GM12874 (cell line): Measurements from ENCODE around the gene PRKCE.

Experiments used
- TF ChIP-seq, protein P1 (sequence below): IDR thresholded peaks from 2 replicates; pipeline ENCODE4 v1.5.1; 2011; ENCODE audit warnings: low read depth, mild to moderate bottlenecking, control low read depth, low read length, moderate library complexity; ENCODE audit not compliant: insufficient read depth

PRKCE gene

DNA sequence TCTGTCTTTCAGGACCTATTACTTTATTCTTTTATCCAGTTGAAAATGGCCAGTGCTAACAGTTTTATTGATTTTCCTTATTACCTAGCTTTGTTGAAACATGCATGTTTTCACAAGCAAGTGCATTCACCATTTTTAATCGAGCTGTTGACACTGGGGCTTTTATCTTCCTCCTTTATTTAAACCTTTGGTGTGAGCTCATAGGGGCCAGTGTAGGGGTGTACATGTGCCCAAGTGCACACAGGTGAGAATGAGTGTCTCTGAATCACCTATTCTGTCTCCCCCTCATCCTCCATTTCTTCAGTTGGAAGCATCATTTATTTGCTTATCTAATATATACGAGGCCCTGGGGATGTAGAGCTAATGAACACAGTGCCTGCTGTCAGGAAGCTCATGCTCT, 199.1 kb downstream of the PRKCE start:
- TF ChIP-seq, protein P1, sequence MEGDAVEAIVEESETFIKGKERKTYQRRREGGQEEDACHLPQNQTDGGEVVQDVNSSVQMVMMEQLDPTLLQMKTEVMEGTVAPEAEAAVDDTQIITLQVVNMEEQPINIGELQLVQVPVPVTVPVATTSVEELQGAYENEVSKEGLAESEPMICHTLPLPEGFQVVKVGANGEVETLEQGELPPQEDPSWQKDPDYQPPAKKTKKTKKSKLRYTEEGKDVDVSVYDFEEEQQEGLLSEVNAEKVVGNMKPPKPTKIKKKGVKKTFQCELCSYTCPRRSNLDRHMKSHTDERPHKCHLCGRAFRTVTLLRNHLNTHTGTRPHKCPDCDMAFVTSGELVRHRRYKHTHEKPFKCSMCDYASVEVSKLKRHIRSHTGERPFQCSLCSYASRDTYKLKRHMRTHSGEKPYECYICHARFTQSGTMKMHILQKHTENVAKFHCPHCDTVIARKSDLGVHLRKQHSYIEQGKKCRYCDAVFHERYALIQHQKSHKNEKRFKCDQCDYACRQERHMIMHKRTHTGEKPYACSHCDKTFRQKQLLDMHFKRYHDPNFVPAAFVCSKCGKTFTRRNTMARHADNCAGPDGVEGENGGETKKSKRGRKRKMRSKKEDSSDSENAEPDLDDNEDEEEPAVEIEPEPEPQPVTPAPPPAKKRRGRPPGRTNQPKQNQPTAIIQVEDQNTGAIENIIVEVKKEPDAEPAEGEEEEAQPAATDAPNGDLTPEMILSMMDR, result no peak

DNA sequence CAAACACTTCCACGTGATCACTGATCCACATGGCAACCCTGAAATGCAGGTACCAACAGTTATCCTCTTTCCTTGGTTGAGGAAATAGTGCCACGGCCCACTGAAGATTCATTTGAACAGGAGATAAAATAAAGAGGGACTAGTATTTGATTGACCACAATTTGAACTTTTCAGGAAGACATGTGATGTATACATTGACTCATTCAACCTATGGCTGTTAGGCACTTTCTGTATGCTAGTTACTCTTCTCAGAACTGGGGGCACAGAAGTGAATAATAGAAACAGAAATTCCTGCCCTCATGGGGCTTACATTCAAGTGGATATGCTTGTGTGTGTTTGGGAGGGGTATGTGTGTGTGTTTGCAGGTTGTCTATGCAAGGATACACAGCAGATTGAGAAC, 199.6 kb downstream of the PRKCE start:
- TF ChIP-seq, protein P1, result no peak

DNA sequence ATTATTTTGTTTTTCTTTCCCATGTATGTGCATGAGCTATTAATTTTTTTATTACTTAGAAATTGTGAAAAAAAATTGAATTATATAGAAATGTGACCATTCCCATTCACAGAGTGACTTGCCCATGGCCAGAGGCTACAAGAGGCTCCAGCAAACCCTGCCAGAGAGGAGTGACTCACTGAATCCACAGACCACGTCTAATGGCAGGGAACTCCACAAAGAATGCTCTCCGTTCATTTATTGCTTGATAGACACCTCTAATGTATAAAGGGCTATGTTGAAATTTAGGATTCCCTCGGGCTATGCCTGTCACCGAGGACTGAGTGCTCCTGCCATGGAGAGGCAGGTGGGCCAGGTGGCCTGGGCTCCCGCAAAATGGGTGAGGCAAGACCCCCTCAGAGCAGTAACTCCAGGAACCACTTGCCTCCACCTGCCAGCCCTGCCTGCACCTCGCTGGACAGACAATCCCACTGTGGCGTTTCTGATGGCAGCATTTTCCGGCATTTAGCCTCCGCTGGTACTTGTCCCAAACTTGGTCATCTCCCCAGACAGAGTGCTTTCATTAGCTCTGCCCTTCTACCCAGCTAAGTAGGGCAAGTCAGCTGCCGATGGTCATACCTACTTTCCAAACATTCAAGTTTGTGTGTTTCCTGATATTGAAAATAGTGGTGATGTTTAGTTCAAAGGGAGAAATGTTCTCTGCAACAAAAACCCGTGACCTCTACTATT, 200.3 kb downstream of the PRKCE start:
- TF ChIP-seq, protein P1, result no peak

DNA sequence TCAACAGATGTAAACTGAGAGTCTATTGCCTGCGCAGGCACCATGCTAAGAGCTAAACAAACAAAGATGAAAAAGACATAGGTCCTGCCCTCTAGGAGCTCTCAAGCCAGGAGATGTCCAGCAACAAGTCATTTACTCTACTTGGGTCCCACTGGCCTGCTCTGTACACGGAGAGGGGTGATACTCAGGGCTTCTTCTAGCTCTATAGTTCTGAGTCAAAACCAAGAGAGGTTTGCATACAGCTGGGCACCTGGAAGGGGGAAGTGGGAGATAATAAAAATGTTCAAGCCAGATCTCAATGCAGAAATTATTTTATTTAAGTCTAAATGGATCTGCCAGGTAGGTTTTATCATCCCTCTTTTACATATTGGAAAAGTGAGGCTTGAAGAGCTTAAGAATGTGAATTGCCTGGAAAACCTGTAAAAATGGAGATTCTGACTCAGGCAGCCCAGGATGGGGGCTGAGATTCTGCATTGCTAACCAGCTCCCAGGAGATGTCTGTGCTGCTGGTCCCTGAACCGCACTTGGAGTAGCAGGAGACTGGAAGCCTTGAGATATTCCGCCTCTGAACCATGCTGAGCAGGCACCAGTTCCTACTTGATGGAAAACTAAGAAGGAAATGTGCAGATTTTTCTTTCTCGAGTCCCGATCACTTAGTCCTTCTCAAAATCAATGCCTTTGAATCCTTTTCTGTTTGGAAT, 201.1 kb downstream of the PRKCE start:
- TF ChIP-seq, protein P1, result no peak

DNA sequence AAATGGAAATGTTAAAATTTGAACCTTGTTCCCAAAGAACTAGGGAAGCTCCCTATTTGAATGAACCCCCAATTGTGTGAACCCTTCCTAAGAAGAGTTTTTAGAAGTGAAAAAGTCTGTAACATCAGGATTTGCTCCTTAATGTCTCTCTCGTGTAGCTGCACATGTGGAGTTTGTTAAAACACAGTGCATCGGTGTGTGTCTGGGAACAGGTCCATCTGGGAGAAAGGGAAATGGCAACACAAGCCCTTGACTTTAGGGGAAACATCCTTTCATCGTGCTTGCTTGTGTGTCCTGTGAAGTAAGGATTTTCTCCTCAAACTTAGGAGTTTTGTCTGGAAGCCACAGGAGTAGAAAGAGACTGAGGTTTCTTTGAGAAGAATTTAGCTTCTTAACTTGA, 203.9 kb downstream of the PRKCE start:
- TF ChIP-seq, protein P1, result no peak

DNA sequence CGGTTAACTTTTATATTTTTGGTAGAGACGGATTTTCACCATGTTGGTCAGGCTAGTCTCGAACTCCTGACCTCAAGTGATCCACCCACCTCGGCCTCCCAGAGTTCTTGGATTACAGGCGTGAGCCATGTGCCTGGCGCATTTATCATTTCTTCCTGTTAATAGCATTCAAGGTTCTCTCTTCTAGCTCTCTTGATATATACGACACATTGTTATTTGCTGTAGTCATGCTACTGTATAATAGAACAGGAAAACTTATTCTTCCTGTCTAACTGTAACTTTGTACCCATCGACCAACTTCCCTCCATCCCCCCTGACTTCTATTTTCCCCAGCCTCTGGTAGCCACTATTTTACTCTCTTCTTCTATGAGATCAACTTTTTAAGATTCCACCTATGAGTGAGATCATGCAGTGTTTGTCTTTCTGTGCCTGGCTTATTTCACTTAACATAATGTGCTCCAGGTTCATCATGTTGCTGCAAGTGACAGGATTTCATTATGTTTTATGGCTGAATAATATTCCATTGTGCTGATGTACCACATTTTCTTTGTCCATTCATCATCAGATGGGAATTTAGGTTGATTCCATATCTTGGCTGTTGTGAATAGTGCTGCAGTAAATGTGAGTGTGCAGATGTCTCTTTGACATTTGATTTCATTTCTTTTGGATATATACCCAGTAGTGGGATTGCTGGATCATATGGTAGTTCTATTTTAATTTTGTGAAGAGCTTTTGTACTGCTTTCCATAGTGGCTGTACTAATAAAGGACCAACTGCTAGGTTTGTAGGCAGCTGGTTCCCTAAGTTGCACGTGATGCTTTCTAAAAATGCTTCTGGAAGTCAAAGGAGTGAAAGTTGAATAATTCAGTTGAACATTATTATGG, 205.2 kb downstream of the PRKCE start:
- TF ChIP-seq, protein P1, result no peak

DNA sequence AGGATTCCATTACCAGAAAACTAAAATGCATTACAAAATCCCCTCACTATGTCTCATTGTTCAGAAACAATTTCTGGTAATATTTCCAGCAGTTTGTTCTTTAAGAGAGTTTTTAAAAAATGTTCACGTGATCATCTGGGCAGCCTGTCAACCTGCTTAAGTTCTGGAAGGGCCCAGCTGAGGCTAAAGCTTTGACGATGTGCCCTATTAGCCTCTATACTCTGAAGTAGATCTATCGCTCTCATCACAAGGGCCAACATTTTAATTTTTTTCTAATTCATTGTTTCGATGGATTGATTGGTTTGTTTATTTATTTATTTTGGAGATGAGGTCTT, 205.8 kb downstream of the PRKCE start:
- TF ChIP-seq, protein P1, result no peak
